WERI-Rb-1 (cell line): ENCODE data around the gene MON2.
"Not testable (repeated sequence)": the region's sequence is repeated elsewhere in the genome, so short reads cannot be mapped to it uniquely, and the experiment has no call there.

Source experiments
- DNase-seq: peaks from one replicate; pipeline ENCODE4 v3.0.0-alpha.2; 2020
- H3K27ac ChIP-seq: fragments of 250-450 bp; sonication (Bioruptor Pico); 2 replicates; pipeline ENCODE4 v1.5.1; 2020; ENCODE audit warnings: mild to moderate bottlenecking, moderate library complexity
- H3K27me3 ChIP-seq: fragments of 250-450 bp; sonication (Bioruptor Pico); 2 replicates; pipeline ENCODE4 v1.5.1; 2021; ENCODE audit warnings: mild to moderate bottlenecking, low read depth, moderate library complexity; ENCODE audit not compliant: insufficient read depth, severe bottlenecking
- H3K36me3 ChIP-seq: fragments of 250-450 bp; sonication (Bioruptor Pico); 2 replicates; pipeline ENCODE4 v1.5.1; 2020; ENCODE audit warnings: mild to moderate bottlenecking, moderate library complexity
- H3K4me3 ChIP-seq: 2 replicates; pipeline ENCODE4 v1.5.1; 2011; ENCODE audit warnings: low read depth, mild to moderate bottlenecking, control low read depth, low read length
- H3K9me3 ChIP-seq: fragments of 250-450 bp; sonication (Bioruptor Pico); 2 replicates; pipeline ENCODE4 v1.5.1; 2021; ENCODE audit warnings: mild to moderate bottlenecking, moderate library complexity; ENCODE audit not compliant: severe bottlenecking
- CTCF ChIP-seq: IDR thresholded peaks from 2 replicates; pipeline ENCODE4 v1.5.1; 2011; ENCODE audit warnings: low read depth, mild to moderate bottlenecking, control low read depth, inconsistent platforms, low read length

Gene MON2

GRCh38 chr12:62458626-62459025 is 8.0 kb upstream of the MON2 start:
- Histone ChIP-seq H3K27me3 (no peaks in the 10 kb centered on the region), H3K36me3 (no peaks in the 10 kb centered on the region), H3K9me3 (peaks cover 4% of the 10 kb centered on the region), H3K27ac (no peak overlapping the region), H3K4me3 (no peak overlapping the region)
- no peak for DNase-seq
- TF ChIP-seq CTCF: no peak

- H3K27me3 ChIP-seq: no peaks in the 10 kb centered on the region
- H3K4me3 ChIP-seq: no peak overlapping the region
- H3K27ac ChIP-seq: no peak overlapping the region
- H3K36me3 ChIP-seq: no peaks in the 10 kb centered on the region
- DNase-seq: no peak
- no peak for TF ChIP-seq CTCF
- peaks cover 6% of the 10 kb centered on the region for H3K9me3 ChIP-seq
These were observed 6.7 kb upstream of the MON2 start for GRCh38 chr12:62459976-62460375.

- not testable (repeated sequence) for H3K27ac ChIP-seq, DNase-seq, H3K9me3 ChIP-seq, H3K4me3 ChIP-seq, H3K36me3 ChIP-seq, H3K27me3 ChIP-seq
These were observed 5.3 kb upstream of the MON2 start for GRCh38 chr12:62461171-62461837.

GRCh38 chr12:62463252-62463651 is 3.4 kb upstream of the MON2 start:
- not testable (repeated sequence) for H3K27me3 ChIP-seq, H3K36me3 ChIP-seq, H3K27ac ChIP-seq, DNase-seq, H3K9me3 ChIP-seq, H3K4me3 ChIP-seq

- H3K4me3 ChIP-seq: peak overlapping the region; percentile 92
- H3K9me3 ChIP-seq: peaks cover 6% of the 10 kb centered on the region
- H3K27ac ChIP-seq: no peak overlapping the region
- TF ChIP-seq CTCF: no peak
- peaks cover 8% of the 10 kb centered on the region for H3K36me3 ChIP-seq
- no peaks in the 10 kb centered on the region for H3K27me3 ChIP-seq
- DNase-seq: peak; percentile 14
These were observed 520 bp upstream of the MON2 start for GRCh38 chr12:62466018-62466593.

- peaks cover 8% of the 10 kb centered on the region for H3K36me3 ChIP-seq
- peaks cover 3% of the 10 kb centered on the region for H3K9me3 ChIP-seq
- H3K27ac ChIP-seq: no peak overlapping the region
- DNase-seq: no peak
- no peak overlapping the region for H3K4me3 ChIP-seq
- TF ChIP-seq CTCF: no peak
- H3K27me3 ChIP-seq: no peaks in the 10 kb centered on the region
These were observed 1.8 kb downstream of the MON2 start for GRCh38 chr12:62468397-62468796.

GRCh38 chr12:62468935-62469334 is 2.3 kb downstream of the MON2 start:
- TF ChIP-seq CTCF: no peak
- no peaks in the 10 kb centered on the region for H3K9me3 ChIP-seq
- no peak overlapping the region for H3K4me3 ChIP-seq
- H3K27ac ChIP-seq: no peak overlapping the region
- DNase-seq: no peak
- peaks cover 8% of the 10 kb centered on the region for H3K36me3 ChIP-seq
- H3K27me3 ChIP-seq: no peaks in the 10 kb centered on the region
